ENCODE results near the gene MPL.

The MPL gene

DNA sequence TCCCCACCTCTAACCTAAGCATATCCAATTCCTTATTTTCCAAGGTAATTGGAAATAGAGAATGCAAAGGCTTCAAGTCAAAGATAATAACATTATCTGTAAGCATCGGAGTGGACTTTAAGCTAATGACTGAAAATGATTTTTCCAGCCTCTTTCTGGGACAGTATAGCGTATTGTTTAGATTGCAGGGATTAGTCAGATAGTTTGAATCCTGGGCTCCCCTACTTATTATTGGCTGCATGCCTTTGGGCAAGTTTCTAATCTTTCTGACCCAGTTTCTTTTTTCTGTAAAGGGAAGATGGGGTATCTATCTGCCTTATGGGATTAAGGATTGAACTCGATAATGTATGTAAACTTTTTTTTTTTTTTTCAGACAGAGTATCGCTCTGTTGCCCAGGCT lies 19.6 kb downstream of the MPL start:
- Histone ChIP-seq H3K36me3 (replicated peaks) (peaks cover 12% of the 10 kb centered on the region), H3K27ac (no peak overlapping the region), H3K27me3 (replicated peaks) (no peaks in the 10 kb centered on the region), H3K4me3 (ENCODE audit: low read depth, low read length) (no peak overlapping the region)
- in situ Hi-C loops (cut with HindIII; ENCODE audit: low pct_ligation_motif_present, low sequenced_read_pairs), result no loop called here
- TF ChIP-seq, protein P1, sequence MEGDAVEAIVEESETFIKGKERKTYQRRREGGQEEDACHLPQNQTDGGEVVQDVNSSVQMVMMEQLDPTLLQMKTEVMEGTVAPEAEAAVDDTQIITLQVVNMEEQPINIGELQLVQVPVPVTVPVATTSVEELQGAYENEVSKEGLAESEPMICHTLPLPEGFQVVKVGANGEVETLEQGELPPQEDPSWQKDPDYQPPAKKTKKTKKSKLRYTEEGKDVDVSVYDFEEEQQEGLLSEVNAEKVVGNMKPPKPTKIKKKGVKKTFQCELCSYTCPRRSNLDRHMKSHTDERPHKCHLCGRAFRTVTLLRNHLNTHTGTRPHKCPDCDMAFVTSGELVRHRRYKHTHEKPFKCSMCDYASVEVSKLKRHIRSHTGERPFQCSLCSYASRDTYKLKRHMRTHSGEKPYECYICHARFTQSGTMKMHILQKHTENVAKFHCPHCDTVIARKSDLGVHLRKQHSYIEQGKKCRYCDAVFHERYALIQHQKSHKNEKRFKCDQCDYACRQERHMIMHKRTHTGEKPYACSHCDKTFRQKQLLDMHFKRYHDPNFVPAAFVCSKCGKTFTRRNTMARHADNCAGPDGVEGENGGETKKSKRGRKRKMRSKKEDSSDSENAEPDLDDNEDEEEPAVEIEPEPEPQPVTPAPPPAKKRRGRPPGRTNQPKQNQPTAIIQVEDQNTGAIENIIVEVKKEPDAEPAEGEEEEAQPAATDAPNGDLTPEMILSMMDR (IDR thresholded peaks at IDR 0.05; ENCODE audit: low read depth, low read length, missing control alignments), result no peak
- no peak for DNase-seq

DNA sequence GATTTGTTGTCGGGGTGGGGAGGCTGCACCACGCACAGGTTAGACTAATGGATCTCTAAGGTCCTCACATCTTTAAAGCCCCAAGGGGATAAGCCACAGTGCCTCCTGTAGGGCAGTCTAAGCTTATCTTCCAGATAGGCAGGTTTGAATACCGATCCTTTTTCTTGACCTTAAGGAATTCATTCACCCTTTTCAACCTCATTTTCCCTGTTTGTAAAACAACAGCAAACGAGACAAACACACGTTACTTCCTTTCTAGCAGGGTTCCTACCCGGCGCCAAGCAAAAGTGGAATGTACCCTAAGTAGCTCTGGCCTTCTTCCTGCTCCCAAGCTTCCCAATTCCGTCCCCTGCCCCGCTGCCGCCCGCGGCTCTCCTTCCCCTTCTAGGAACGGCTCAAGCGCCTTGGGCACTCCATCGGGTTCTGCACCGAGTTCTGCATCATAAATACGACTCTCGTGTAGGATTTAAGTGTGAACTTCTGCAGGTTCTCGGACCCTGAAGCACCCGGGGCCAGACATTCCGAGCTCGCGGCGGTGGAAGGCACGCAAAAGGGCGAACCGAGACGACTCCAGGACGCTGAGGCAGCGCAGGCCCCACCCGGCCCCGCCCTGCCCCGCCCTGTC lies 20.6 kb downstream of the MPL start:
- TF ChIP-seq, protein P1 (IDR thresholded peaks at IDR 0.05; ENCODE audit: low read depth, low read length, missing control alignments), result peak; percentile 58
- DNase-seq, result no peak
- in situ Hi-C loops (cut with HindIII; ENCODE audit: low pct_ligation_motif_present, low sequenced_read_pairs), result no loop called here
- no peaks in the 10 kb centered on the region for H3K27me3 ChIP-seq (replicated peaks)
- peak overlapping the region; percentile 57 for H3K27ac ChIP-seq
- H3K36me3 ChIP-seq (replicated peaks), result peaks cover 17% of the 10 kb centered on the region
- H3K4me3 ChIP-seq (ENCODE audit: low read depth, low read length), result peak overlapping the region; percentile 80

DNA sequence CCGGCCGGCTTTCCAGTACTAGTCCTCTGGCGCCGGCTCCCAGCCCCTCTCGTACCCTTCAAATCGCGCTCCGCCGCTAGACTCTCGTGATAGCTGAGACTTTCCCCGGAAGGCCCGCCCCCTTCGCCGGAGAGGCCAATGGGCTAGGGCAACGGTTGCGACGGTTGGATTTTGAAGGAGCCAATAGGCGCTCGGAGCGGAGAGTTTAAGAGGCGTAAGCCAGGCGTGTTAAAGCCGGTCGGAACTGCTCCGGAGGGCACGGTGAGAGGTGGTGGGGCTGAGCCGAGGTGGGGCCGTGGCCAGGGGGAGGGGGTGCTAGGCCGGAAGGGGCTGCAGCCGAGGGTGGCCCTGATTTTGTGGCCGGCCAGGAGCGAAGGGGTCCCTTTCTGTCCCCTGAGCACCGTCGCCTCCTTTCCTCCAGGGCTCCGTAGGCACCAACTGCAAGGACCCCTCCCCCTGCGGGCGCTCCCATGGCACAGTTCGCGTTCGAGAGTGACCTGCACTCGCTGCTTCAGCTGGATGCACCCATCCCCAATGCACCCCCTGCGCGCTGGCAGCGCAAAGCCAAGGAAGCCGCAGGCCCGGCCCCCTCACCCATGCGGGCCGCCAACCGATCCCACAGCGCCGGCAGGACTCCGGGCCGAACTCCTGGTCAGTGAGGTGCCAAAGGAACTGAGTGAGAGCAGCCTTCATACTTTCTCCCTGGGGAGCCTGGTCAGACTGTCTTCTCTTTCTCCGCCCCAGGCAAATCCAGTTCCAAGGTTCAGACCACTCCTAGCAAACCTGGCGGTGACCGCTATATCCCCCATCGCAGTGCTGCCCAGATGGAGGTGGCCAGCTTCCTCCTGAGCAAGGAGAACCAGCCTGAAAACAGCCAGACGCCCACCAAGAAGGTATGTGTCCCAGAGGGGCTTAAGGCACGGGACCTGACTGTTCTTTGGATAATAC lies 21.4 kb downstream of the MPL start, which contains the start of gene CDC20:
CDC20 (plus strand) TSS at position 236 of the 948 bp plus-strand sequence; CDS start at position 471, 235 bp downstream.
- Histone ChIP-seq H3K27ac (peak within 1 kb of the TSS; percentile 57), H3K36me3 (replicated peaks) (peaks cover 23% of the 10 kb centered on the region), H3K27me3 (replicated peaks) (no peaks in the 10 kb centered on the region), H3K4me3 (ENCODE audit: low read depth, low read length) (peak within 1 kb of the TSS; percentile 80)
- in situ Hi-C loops (cut with HindIII; ENCODE audit: low pct_ligation_motif_present, low sequenced_read_pairs), result no loop called here
- TF ChIP-seq, protein P1 (IDR thresholded peaks at IDR 0.05; ENCODE audit: low read depth, low read length, missing control alignments), result no peak
- DNase-seq, result peak; percentile 98

DNA sequence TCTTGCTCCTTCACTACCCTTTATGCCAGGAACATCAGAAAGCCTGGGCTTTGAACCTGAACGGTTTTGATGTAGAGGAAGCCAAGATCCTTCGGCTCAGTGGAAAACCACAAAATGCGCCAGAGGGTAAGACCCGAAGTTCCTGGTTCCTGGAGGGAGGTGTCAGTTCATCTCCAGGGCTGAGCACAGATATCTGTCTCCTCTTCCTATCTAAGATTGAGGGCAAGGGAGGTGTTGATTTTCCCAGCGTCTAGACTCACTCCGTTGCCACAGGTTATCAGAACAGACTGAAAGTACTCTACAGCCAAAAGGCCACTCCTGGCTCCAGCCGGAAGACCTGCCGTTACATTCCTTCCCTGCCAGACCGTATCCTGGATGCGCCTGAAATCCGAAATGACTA lies 22.1 kb downstream of the MPL start:
- Histone ChIP-seq H3K27me3 (replicated peaks) (no peaks in the 10 kb centered on the region), H3K27ac (no peak overlapping the region), H3K4me3 (ENCODE audit: low read depth, low read length) (peak overlapping the region; percentile 80), H3K36me3 (replicated peaks) (peaks cover 30% of the 10 kb centered on the region)
- in situ Hi-C loops (cut with HindIII; ENCODE audit: low pct_ligation_motif_present, low sequenced_read_pairs), result no loop called here
- TF ChIP-seq, protein P1 (IDR thresholded peaks at IDR 0.05; ENCODE audit: low read depth, low read length, missing control alignments), result no peak
- DNase-seq, result no peak

DNA sequence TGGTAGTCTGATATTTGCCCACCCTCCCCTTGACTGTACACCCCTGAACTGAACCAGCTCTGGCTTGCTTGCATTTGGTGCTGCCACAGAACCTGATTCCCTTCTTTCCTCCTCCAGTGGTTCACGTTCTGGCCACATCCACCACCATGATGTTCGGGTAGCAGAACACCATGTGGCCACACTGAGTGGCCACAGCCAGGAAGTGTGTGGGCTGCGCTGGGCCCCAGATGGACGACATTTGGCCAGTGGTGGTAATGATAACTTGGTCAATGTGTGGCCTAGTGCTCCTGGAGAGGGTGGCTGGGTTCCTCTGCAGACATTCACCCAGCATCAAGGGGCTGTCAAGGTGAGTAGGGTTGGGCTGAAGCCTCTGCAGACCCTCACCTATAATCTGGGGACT lies 23.0 kb downstream of the MPL start:
- TF ChIP-seq, protein P1 (IDR thresholded peaks at IDR 0.05; ENCODE audit: low read depth, low read length, missing control alignments), result no peak
- H3K36me3 ChIP-seq (replicated peaks), result peaks cover 36% of the 10 kb centered on the region
- peak overlapping the region; percentile 80 for H3K4me3 ChIP-seq (ENCODE audit: low read depth, low read length)
- H3K27ac ChIP-seq, result no peak overlapping the region
- in situ Hi-C loops (cut with HindIII; ENCODE audit: low pct_ligation_motif_present, low sequenced_read_pairs), result no loop called here
- H3K27me3 ChIP-seq (replicated peaks), result no peaks in the 10 kb centered on the region
- no peak for DNase-seq

All from brain microvascular endothelial cell (primary cell).